Dendritic cell treated with granulocyte-macrophage colony-stimulating factor and Interleukin-4, amounts not matched to agents 40 ng/mL and 50 ng/mL, for 4 days (primary cell): ENCODE measurements around the gene PLXDC2.
"Not testable (repeated sequence)": the region's sequence is repeated elsewhere in the genome, so short reads cannot be mapped to it uniquely, and the experiment has no call there.

Source experiments
- H3K27ac Mint-ChIP-seq: one replicate; pipeline ENCODE4 v1.8.0; 2022; ENCODE audit warnings: mild to moderate bottlenecking, mixed read lengths
- H3K27me3 Mint-ChIP-seq: one replicate; pipeline ENCODE4 v1.8.0; 2022; ENCODE audit warnings: mild to moderate bottlenecking, mixed read lengths
- H3K36me3 Mint-ChIP-seq: one replicate; pipeline ENCODE4 v1.8.0; 2022; ENCODE audit warnings: low read depth, mixed read lengths
- H3K4me1 Mint-ChIP-seq: one replicate; pipeline ENCODE4 v1.8.0; 2022; ENCODE audit warnings: low read depth, mixed read lengths
- H3K4me3 Mint-ChIP-seq: one replicate; pipeline ENCODE4 v1.8.0; 2022; ENCODE audit warnings: mild to moderate bottlenecking, moderate library complexity, mixed read lengths
- H3K9me3 Mint-ChIP-seq: one replicate; pipeline ENCODE4 v1.8.0; 2022; ENCODE audit warnings: mixed read lengths
- intact Hi-C: fragments of 100-400 bp; cut with micrococcal nuclease; formaldehyde crosslinking; loops from one replicate; pipeline ENCODE4 v1.15.0; 2022

Gene PLXDC2

DNA sequence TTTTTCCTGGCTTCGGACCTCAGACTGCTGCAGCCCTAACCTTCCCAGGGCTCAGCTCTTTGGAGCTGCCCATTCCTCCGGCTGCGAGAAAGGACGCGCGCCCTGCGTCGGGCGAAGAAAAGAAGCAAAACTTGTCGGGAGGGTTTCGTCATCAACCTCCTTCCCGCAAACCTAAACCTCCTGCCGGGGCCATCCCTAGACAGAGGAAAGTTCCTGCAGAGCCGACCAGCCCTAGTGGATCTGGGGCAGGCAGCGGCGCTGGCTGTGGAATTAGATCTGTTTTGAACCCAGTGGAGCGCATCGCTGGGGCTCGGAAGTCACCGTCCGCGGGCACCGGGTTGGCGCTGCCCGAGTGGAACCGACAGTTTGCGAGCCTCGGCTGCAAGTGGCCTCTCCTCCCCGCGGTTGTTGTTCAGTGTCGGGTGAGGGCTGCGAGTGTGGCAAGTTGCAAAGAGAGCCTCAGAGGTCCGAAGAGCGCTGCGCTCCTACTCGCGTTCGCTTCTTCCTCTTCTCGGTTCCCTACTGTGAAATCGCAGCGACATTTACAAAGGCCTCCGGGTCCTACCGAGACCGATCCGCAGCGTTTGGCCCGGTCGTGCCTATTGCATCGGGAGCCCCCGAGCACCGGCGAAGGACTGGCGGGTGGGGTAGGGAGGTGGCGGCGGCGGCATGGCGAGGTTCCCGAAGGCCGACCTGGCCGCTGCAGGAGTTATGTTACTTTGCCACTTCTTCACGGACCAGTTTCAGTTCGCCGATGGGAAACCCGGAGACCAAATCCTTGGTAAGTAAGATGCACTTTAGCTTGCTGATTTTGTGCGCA, at the start of gene PLXDC2:
Gene PLXDC2, plus strand, starts transcription at position 22 of the 820 bp plus-strand sequence.
- H3K27ac Mint-ChIP-seq, result peak within 1 kb of the TSS; percentile 97

GRCh38 chr10:19767876-19768275, 48.4 kb upstream of the PLXDC2 start:
- Mint-ChIP-seq H3K36me3 (no peaks in the 10 kb centered on the region), H3K27ac (no peak overlapping the region), H3K4me3 (no peak overlapping the region), H3K9me3 (no peaks in the 10 kb centered on the region), H3K27me3 (no peaks in the 10 kb centered on the region), H3K4me1 (peaks cover 3% of the 10 kb centered on the region)
- intact Hi-C loops, result no loop called here

More for the DNA sequence above, at the start of gene PLXDC2:
- Mint-ChIP-seq H3K4me3 (peak within 1 kb of the TSS; percentile 97), H3K4me1 (peaks cover 31% of the 10 kb centered on the region), H3K9me3 (no peaks in the 10 kb centered on the region), H3K27me3 (no peaks in the 10 kb centered on the region), H3K36me3 (peaks cover 33% of the 10 kb centered on the region)
- intact Hi-C loops, result loop anchor here (1.0 to 10.0 kb wide), 6 partner anchors 9 to 958 kb away; no protein-coding TSS in a partner anchor

DNA sequence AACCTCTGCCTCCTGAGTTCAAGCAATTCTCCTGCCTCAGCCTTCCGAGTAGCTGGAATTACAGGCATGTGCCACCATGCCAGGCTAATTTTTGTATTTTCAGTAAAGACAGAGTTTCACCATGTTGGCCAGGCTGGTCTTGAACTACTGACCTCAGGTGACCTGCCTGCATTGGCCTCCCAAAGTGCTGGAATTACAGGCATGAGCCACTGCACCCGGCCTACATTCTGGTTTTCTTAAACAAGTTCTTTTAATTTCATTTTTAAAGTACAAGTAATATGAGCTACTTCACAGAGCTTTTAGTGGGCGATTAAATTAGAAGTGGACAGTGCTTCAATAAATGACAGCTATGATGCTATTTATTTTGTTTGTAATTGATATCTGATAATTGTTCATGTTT, 46.4 kb upstream of the PLXDC2 start:
- H3K9me3 Mint-ChIP-seq, H3K27me3 Mint-ChIP-seq, H3K27ac Mint-ChIP-seq, intact Hi-C loops, H3K36me3 Mint-ChIP-seq, H3K4me3 Mint-ChIP-seq: not testable (repeated sequence)
- H3K4me1 Mint-ChIP-seq, result peaks cover 16% of the 10 kb centered on the region

DNA sequence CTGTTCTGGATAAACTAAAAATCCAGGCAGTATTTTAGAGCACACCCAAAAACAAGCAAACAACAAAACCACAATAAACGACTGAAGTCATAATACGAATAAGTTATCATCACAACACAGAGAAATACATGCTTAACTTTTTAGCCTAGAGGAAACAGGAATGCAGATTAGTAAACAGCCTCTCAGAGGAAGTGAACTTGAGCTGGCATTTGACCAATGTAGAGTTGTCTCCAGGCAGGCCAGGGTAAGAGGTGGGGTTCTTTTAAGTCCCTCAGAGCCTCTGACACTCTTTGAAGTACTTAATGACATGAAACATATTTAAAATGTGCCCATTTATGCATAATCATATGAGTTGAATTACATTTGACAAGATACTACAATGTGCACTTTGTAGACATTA, 43.3 kb upstream of the PLXDC2 start:
- Mint-ChIP-seq H3K4me1 (peaks cover 36% of the 10 kb centered on the region), H3K4me3 (no peak overlapping the region), H3K9me3 (no peaks in the 10 kb centered on the region), H3K27ac (no peak overlapping the region), H3K27me3 (no peaks in the 10 kb centered on the region), H3K36me3 (no peaks in the 10 kb centered on the region)
- intact Hi-C loops, result no loop called here

- Mint-ChIP-seq H3K4me1 (peaks cover 36% of the 10 kb centered on the region), H3K9me3 (no peaks in the 10 kb centered on the region), H3K27me3 (no peaks in the 10 kb centered on the region), H3K4me3 (no peak overlapping the region), H3K27ac (peak overlapping the region; percentile 80), H3K36me3 (no peaks in the 10 kb centered on the region)
- intact Hi-C loops, result no loop called here
Observed at GRCh38 chr10:19775296-19775695, 40.9 kb upstream of the PLXDC2 start.

- Mint-ChIP-seq H3K27ac (no peak overlapping the region), H3K36me3 (no peaks in the 10 kb centered on the region), H3K9me3 (no peaks in the 10 kb centered on the region), H3K27me3 (no peaks in the 10 kb centered on the region), H3K4me3 (no peak overlapping the region), H3K4me1 (peaks cover 42% of the 10 kb centered on the region)
- intact Hi-C loops, result no loop called here
Observed at GRCh38 chr10:19777806-19778205, 38.4 kb upstream of the PLXDC2 start.

GRCh38 chr10:19778996-19779395, 37.2 kb upstream of the PLXDC2 start:
- Mint-ChIP-seq H3K36me3 (no peaks in the 10 kb centered on the region), H3K4me1 (peaks cover 34% of the 10 kb centered on the region), H3K9me3 (no peaks in the 10 kb centered on the region), H3K4me3 (no peak overlapping the region), H3K27me3 (no peaks in the 10 kb centered on the region), H3K27ac (no peak overlapping the region)
- intact Hi-C loops, result no loop called here

- Mint-ChIP-seq H3K36me3 (no peaks in the 10 kb centered on the region), H3K4me1 (peaks cover 26% of the 10 kb centered on the region)
Observed at GRCh38 chr10:19782430-19783089, 33.7 kb upstream of the PLXDC2 start.

GRCh38 chr10:19783721-19784120, 32.5 kb upstream of the PLXDC2 start:
- intact Hi-C loops, result no loop called here
- Mint-ChIP-seq H3K4me1 (peaks cover 32% of the 10 kb centered on the region), H3K4me3 (no peak overlapping the region), H3K36me3 (no peaks in the 10 kb centered on the region), H3K9me3 (no peaks in the 10 kb centered on the region), H3K27ac (no peak overlapping the region), H3K27me3 (no peaks in the 10 kb centered on the region)

More at GRCh38 chr10:19782430-19783089, 33.7 kb upstream of the PLXDC2 start:
- intact Hi-C loops, result no loop called here
- Mint-ChIP-seq H3K27ac (no peak overlapping the region), H3K27me3 (no peaks in the 10 kb centered on the region), H3K4me3 (no peak overlapping the region), H3K9me3 (no peaks in the 10 kb centered on the region)

DNA sequence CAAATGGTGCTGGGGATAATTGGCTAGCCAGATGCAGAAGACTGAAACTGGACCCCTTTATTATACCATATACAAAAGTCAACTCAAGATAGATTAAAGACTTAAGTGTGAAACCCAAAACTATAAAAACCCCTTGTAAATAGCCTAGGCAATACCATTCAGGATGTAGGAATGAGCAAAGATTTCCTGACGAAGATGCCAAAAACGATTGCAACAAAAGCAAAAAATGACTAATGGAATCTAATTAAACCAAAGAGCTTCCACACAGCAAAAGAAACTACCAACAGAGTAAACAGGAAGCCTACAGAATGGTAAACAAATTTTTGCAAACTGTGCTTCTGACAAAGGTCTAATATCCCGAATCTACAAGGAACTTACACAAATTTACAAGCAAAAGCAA, 30.9 kb upstream of the PLXDC2 start:
- H3K4me3 Mint-ChIP-seq, result no peak overlapping the region
- no peaks in the 10 kb centered on the region for H3K36me3 Mint-ChIP-seq
- no peak overlapping the region for H3K27ac Mint-ChIP-seq
- H3K27me3 Mint-ChIP-seq, result no peaks in the 10 kb centered on the region
- intact Hi-C loops, result loop anchor here (5.0 kb wide), 2 partner anchors 53 to 153 kb away; no protein-coding TSS in a partner anchor
- peaks cover 32% of the 10 kb centered on the region for H3K4me1 Mint-ChIP-seq
- no peaks in the 10 kb centered on the region for H3K9me3 Mint-ChIP-seq

GRCh38 chr10:19788075-19788686, 28.1 kb upstream of the PLXDC2 start:
- Mint-ChIP-seq H3K4me3 (no peak overlapping the region), H3K36me3 (no peaks in the 10 kb centered on the region), H3K27ac (no peak overlapping the region), H3K4me1 (peaks cover 24% of the 10 kb centered on the region), H3K9me3 (no peaks in the 10 kb centered on the region), H3K27me3 (no peaks in the 10 kb centered on the region)
- intact Hi-C loops, result loop anchor here (1.0 to 5.0 kb wide), 3 partner anchors 56 to 376 kb away; no protein-coding TSS in a partner anchor

GRCh38 chr10:19788902-19789301, 27.3 kb upstream of the PLXDC2 start:
- H3K4me3 Mint-ChIP-seq, result no peak overlapping the region
- H3K36me3 Mint-ChIP-seq, result no peaks in the 10 kb centered on the region
- no peaks in the 10 kb centered on the region for H3K9me3 Mint-ChIP-seq
- H3K4me1 Mint-ChIP-seq, result peaks cover 24% of the 10 kb centered on the region
- no peaks in the 10 kb centered on the region for H3K27me3 Mint-ChIP-seq
- no peak overlapping the region for H3K27ac Mint-ChIP-seq
- intact Hi-C loops, result loop anchor here (1.0 to 5.0 kb wide), 3 partner anchors 57 to 377 kb away; no protein-coding TSS in a partner anchor

DNA sequence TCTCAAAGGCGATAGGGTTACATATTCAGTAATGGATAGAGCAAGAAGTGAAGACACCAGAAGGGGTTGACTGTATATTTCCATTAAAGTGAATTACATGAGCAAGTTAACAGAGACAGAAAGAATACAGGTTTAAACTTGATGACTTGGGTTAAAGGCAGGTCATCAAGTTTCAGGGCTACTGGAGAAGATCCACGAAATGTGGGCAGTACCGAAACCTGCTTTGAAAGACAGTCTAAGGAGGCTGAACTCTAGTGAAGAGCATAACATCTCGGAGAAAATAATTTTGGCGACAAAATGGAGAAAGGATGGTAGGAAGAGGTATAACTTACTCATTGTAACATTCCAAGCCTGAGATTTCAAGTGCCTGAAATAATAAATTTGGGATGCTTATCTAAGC, 26.6 kb upstream of the PLXDC2 start:
- no peaks in the 10 kb centered on the region for H3K36me3 Mint-ChIP-seq
- H3K27ac Mint-ChIP-seq, result no peak overlapping the region
- peaks cover 21% of the 10 kb centered on the region for H3K4me1 Mint-ChIP-seq
- H3K27me3 Mint-ChIP-seq, result no peaks in the 10 kb centered on the region
- no peak overlapping the region for H3K4me3 Mint-ChIP-seq
- intact Hi-C loops, result loop anchor here (5.0 kb wide), 2 partner anchors 57 to 157 kb away; no protein-coding TSS in a partner anchor
- H3K9me3 Mint-ChIP-seq, result no peaks in the 10 kb centered on the region

GRCh38 chr10:19791032-19791431, 25.2 kb upstream of the PLXDC2 start:
- Mint-ChIP-seq H3K9me3 (no peaks in the 10 kb centered on the region), H3K4me1 (peaks cover 11% of the 10 kb centered on the region), H3K27me3 (no peaks in the 10 kb centered on the region), H3K4me3 (no peak overlapping the region), H3K36me3 (no peaks in the 10 kb centered on the region), H3K27ac (no peak overlapping the region)
- intact Hi-C loops, result no loop called here
